Activated CD4-positive, CD25-positive, alpha-beta regulatory T cell treated with anti-CD3 and anti-CD28 coated beads, Interleukin-2, amount 50 U/mL, for 16 hours (primary cell): ENCODE data around the gene SLC26A1.
A peak's percentile ranks its signal among the peaks of the same experiment; 100 is the strongest.
"Not testable (repeated sequence)": the region's sequence is repeated elsewhere in the genome, so short reads cannot be mapped to it uniquely, and the experiment has no call there.

Source experiments
- DNase-seq: peaks from one replicate; pipeline ENCODE4 v3.0.0-alpha.2; 2020; ENCODE audit warnings: low read depth, low spot score

SLC26A1 gene

DNA sequence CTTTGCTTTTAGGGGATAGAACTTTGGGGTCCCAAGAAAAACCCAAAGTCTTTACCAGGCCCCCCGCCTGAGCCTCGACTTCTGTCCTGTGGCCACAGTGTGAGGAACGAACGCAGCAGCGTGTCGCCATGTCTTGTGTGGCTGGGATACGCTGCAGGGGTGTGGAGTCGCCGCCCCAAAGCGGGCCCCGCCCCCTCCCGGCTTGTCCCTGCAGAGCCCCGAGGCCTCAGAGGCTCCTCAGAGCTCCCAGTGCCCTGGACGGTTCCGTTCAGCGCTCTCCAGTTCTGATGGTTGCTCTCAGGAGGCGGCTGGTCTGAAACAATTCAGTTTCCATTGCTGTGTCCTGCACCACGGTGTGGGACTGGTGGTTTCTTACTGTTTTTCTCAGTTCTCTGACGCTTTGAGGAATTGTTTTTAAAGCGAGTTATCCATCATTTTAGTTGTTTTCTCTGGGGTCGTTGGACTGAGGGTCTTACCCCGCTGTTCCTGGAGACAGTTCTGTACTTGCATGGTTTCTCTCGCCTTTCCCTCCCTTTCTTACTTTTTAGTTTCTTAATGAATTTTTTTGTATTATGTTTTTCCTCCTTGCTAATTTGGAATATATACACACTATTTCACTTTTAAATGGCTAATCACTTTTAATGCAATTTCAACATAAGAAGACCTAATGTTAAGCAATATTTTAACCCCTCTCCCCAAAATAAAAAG, 7.9 kb downstream of the SLC26A1 start:
- peak; percentile 41 for DNase-seq

DNA sequence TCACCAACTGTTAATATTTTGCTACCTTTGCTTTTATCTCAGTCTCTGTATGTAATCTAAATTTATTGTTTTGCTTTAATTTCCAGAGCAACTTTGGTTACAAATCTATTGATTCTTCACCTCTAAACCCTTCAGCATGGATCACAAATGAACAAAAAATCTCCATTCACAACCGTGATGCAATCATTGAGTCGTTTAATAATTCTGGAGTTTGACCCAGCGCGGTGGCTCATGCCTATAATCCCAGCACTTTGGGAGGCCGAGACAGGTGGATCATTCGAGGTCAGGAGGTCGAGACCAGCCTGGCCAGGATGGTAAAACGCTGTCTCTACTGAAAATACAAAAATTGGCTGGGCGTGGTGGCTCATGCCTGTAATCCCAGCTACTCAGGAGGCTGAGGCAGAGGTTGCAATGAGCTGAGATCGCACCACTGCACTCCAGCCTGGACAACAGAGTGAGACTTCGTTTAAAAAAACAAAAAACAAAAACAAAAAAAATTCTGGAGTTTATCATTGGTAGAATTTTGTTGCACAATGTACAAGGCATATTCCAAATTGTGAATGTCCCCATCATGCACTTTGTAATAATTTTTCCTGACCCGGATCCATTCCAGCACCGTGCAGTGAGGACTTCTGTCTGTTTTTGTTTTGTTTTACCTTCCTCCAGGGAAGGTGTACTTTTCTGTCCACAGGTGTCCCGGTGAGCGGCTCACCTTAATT, 8.7 kb downstream of the SLC26A1 start:
- no peak for DNase-seq

DNA sequence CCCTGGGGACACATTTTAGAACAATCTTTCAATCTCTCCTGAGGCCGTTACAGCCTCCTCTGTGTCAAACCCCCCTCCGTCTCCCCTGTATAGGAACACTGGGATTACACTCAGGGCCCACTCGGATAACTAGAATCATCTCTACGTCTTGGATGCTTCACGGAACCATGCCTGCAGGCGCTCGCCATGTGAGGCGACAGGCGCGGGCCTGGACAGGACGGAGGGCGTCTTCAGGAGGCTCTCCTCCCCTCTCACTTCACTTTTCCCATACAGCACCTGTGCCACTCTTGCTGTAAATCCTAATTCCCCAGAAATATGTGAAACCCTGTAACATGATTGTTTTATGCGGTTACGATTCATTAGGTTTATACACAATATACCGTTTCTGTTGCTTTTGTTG, 10.4 kb downstream of the SLC26A1 start:
- no peak for DNase-seq

DNA sequence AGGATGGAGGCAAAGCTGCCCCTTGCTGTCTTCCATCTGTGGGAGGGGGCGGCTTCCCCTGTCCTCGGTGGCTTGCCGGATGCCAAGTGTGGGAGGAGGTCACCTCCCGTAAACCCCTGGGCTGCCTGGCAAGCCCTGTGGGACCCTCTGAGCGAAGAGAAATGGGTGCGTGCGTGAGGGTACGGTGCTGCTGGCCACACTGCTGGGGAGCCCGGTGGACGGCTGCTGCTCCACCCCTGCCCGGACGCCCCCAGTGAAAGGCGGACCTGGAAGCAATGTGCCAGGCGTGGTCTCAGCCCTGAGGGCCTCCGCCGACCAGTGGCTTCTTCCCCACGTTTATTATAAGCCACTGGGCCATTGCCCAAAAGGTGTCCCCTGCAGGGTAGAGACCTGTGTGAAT, 10.9 kb downstream of the SLC26A1 start:
- DNase-seq = no peak

DNA sequence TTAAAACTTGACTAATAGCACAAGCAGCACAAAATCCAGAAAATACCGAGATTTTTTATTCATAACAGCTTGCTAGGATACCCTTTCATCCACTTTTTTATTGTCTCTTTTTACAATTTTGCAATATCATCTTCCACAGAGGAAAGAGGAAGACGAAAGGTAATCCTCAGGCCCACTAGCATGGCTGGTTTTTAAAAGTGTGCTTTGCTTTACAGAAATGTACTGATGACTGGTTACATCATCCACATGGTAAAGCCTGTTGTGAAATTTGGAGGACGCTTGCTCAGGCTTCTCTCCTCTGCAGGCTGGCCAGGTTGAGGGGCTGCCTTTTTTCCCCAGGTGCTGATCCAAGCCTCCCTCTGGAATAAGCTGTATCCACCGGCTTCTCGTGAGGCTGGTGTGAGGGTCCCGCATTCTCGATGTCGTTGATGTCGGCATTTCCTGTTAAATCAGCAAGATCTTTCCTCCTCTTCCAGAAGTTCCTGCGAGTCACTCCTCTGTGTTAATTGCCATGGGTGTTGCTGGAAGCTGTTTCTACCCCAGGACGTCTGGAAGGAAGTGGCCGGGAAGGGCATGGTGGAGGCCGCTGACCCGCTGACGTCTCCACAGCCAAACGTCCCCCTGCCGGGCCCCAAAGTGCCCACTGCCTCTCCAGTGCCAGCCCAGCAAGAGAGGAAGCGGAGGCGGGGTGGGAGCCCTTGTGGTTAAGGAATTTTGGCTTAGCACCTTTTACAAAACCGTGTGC, 14.1 kb downstream of the SLC26A1 start:
- no peak for DNase-seq

DNA sequence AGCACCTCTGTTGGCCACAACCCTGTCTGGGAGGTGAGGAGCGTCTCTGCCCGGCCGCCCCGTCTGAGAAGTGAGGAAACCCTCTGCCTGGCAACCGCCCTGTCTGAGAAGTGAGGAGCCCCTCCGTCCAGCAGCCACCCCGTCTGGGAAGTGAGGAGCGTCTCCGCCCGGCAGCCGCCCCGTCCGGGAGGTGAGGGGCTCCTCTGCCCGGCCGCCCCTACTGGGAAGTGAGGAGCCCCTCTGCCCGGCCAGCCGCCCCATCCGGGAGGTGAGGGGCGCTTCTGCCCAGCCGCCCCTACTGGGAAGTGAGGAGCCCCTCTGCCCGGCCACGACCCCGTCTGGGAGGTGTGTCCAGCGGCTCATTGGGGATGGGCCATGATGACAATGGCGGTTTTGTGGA, 17.2 kb downstream of the SLC26A1 start:
- not testable (repeated sequence) for DNase-seq

DNA sequence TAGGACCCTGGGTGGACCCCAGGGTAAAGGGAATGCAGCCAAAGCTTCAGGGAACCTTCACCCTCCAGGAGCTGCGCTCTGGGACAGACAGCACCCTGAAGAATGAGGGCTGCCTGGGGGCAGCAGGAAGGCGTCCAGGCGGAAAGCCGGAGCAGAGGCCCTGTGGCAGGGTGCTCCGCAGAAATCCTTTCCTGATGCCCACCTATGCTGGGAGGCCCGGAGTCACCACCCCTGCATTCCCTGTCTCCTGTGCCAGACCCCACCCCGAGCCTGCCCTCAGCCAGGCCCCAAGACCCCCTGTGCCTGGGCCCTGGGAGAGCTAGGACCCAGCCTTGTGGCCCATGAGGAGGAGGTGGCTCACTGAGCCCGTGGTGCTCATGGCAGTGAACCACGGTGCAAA, 18.5 kb downstream of the SLC26A1 start:
- DNase-seq = no peak

DNA sequence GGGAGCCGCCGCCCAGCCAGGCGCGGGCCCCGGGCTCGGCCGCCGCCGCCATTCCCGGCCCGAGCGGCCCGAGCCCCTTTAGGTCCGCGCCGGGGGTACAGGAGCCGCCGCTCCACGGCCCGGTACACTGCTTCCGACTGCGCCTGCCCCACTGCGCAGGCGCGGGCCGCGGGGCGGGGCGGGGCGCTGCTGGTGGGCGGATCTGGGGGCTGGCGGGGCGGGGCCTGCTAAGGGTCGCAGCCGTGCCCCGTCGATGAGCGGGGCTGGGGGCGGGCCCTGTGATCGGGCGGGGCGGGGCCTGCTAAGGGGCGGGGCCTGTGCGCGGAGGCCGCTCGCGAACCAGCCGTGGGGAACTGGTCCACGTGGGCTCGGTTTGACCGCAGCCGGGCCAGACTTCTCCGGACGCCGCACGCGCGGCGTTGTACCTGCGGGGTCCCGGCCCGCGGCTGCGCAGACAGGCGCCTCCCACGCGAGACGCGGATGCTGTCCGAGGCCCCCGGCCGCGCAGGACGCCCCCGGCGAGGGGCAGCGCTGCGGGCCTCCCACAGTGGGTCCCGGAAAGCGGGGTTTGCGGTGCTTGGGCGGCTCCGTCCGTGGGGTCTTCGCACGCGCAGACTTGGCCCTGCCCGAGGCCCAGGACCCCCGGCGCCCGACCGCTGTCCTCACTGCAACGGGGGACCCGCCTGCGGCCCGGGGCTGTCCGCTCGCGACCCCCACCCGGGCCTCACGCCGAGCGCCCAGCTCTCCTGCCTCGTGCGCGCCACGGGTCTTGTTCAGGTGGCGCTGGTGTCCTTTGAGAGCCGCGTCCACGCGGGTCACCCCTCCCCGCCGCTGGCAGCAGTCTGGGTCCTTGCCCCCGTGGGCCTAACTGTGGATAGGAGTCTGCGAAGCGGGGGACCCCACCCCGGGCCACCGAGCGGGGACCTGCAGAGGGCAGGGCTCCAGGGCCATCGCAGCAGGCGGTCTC, 19.5 kb downstream of the SLC26A1 start, which contains the start of gene DGKQ:
Gene DGKQ, minus strand, starts transcription at position 139 of the 967 bp plus-strand sequence. Its CDS starts 87 bp downstream, at position 52.
- DNase-seq = peak; percentile 80

DNA sequence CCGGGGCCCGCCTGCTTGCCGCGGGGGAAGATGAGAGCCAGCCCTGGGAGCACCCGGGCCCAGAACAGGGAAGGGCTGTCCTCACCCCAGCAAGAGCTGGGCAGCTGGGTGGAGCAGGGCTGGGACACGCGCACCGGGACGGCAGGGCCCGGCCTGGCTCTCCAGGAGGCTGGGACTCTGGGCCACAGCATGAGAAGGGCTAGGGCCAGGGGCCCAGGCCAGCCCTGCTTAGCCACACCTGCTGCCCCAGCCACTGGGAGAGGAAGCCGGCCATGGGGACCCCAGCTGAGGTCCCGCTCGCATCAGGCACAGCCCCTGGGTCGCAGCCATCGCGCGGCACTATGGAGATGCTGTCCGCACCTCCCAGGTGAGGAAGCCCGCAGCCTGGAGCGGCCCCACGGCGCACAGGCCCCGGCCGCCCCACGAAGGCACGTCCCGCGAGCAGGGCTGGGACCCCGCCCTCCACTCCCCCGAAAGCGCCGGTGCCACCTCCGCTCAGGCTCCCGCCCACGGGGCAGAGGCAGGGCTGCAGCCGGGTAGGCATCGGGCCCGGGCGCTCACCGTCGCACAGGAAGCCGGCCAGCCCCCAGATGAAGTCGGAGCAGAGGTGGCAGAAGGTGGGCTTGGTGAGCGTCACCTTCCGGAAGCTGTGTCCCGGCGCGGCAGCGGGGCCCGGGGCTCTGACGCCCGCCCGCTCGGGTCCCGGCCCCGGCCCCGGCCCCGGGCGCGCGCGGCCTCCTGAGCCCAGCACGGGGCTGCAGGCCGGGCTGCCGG, 20.4 kb downstream of the SLC26A1 start:
- DNase-seq = peak; percentile 16

DNA sequence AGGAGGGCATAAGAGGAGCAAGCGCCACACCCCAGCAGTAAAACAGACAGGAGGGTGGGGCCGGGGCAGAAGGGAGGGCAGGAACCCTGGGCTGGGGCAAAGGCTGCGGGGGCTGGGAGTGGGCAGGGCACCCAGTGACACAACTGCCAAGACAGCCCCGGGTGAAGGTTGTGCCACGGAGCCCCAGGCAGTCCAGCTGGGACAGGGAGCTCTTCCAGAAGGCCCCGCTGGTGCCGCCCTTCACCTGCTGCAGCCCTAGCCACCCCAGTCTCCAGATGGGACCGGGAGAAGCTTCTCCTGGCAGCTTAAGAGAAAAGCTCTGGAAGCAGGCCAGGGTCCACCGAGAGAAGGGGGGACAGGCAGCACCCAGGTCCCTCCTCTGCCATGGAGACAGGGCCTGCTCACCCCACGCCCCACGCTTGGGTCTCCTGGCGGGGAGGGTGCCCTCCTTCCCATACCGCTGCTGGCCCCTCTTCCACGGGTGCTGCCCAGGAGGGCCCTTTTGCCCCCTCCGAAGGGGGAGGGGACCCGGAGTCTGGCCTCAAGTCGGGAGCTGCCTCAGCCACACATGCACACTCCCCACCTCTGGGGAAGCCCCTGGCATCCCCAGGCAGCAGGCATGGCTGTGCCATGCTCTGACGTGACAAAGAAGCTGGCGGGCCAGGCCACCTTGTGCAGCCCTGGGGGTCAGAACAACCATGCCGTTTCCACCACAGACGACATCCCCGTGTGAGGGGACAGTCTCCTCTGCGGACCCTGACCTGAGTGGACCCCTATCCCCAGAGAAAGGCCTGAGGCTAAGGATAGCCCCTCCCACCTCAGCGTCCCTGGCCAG, 21.3 kb downstream of the SLC26A1 start:
- no peak for DNase-seq

DNA sequence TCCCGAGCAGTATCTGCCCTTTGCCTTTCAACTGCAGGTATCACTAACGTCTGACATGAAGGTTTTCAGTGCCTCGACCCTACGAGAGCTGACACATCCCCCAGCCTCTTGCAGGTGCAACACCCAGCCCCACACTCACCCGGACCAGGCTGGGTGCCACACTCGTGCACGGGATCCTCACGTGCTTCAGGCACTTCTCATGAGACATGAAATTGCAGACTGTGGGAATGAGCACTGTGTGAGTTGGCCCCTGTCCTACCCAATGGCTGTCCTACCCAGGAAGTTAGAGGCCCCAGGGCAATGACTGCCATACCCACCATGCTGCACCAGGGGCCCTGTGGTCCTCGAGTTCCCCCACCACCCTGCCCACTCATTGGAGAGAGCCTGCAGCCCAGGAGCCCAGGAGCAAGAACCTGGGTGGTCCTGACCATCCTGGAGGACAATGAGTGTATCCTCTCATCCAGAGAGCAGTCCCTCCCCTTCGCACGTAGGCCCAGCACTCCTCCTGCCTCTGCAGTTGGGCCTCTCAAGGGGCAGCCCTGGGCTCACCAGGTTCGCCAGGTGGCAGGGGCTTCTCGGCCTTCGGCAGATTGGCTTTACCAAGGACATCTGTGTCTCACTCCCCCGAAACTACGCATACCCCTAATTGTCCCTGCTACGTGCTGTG, 22.2 kb downstream of the SLC26A1 start:
- DNase-seq = no peak

DNA sequence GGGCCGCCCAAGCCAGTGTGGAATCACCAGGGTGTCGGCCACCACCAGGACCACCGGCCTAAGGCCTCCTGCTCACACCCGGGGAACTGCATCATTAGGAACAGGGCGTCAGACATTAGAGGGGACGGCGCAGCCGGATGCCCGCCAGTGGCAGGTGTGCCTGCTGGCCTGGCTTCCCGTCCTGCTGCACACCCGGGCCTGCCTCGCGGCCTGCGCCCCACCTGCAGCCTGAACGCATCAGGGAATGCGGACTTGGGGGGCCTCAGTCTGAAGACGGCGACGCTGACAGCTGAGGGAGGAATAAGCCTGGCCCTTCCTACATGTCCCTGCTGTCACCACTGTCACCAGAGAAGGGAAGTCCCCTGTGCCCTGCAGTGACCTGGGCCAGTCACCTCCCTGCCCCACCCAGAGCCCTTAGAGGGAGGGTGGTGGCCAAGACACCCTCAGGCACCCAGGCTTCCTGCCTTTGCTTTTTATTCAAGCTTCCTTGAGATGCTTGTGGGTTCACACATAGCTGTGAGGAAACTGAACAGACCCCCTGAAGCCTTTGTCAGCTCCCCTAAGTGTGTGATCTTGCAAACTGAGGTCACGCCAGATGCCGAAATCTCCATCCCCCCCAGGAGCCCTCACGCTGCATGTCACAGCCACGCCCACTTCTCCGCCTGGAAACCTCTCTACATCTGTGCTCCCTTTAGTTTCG, 23.0 kb downstream of the SLC26A1 start:
- no peak for DNase-seq

DNA sequence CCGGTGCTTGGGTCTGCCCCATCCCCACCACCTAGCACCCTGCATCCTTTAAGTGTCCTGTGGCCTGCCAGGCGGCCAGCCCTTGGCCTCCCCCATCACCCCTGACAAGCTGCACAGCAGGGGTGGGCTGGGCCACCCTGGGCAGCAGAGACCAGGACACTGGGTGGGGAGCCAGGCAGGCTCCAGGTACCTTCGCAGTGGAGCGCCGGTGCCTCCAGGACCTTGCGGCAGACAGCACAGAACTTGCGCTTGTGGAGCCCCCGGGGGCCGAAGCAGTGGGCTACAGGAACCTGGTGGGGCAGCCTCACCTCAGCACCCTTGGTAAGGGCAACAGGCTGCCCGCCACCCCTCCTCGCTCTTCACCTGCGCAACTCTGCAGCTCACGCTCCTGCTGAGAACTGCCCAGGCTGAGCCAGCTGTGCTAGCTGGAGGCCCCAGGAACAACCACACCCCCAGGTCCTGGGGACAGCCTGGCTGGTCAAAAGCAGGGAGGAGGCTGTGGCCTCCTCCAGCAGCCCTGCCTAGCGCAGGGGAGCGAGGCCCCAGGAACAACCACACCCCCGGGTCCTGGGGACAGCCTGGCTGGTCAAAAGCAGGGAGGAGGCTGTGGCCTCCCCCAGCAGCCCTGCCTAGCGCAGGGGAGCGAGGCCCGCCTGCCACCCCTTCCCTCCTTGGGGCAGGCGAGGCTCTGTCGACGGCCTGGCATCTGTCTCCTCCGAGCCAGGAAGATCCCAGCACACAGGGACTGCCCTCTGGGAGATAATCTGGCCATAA, 24.4 kb downstream of the SLC26A1 start:
- no peak for DNase-seq

DNA sequence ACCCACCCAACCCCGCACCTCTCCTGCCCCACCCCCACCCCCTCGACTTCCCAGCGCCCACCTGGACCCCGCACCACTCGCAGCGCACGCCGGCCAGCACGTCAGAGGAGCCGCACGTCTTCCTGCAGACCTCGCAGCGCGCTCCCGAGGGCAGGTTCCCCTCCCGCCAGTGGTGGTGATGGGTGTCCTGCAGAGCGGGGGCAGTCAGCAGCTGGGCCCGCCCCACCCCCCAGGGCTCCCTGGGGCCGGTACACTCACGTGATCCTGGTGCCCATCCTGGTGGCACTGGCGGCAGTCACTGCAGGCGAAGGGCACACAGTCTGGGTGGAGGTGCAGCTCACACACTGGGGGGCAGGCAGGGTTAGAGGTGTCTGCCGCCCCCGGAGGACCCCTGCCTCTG, 25.0 kb downstream of the SLC26A1 start:
- DNase-seq = no peak

DNA sequence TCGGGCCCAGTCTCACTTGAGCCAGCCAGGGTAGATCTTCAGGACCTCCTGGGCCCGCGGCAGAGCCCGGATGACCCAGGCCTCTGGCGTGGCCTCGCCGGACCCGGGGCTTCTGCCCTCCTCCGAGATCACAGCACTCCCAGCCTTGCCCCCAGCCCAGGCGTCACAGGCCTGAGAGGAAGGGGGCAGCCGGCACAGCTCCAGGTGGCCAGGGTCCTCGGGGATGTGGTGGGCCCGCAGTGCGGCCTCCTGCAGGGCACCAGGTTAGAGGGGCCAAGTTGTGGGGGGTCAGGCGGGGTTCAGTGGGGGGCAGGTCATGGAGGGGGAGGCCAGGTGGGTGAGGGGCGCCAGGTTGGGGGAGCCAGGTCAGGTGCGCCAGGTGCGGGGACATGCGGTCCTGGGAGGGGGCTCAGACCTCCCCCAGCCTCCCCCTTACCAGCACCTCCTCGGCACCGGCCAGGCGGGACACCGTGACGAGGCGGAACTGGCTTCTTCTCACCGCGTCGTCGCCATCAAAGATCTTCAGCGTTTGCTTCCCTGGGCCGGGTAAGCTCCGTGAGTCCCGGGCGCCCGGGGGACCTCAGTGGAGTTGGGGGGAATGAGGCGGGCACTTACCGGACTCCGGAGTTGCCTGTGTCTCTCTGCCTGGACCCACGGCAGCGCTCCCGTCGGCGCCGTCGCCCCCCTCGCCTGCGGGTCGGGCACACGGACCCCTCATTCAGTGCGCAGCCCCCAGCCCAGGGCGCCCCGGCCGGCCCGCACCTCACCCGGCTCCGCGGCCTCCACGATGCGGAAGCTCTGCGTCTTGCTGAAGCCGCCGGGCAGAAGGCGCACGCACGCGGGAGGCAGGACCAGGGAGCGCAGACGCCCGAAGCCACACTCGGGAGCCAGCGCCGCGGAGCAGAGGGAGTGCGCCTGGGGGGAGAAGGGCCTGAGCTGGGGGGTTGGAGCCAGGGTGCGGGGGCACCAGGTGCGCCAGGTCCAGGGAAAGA, 25.8 kb downstream of the SLC26A1 start:
- no peak for DNase-seq
